Mesenchymal stem cell (in vitro differentiated cells and primary cell): Measurements from ENCODE around the gene RBMS1.

Source experiments
- DNase-seq: peaks from one replicate; pipeline ENCODE4 v3.0.0-alpha.2; 2013
- H2AFZ ChIP-seq: one replicate; pipeline ENCODE4 v1.6.1; 2013; ENCODE audit warnings: low read depth, mild to moderate bottlenecking, control low read depth, inconsistent platforms, low read length, moderate library complexity
- H2AK5ac ChIP-seq: 2 replicates; pipeline ENCODE4 v1.6.1; 2013; ENCODE audit warnings: low read length, moderate library complexity, mild to moderate bottlenecking, inconsistent platforms; ENCODE audit not compliant: severe bottlenecking
- H2BK120ac ChIP-seq: one replicate; pipeline ENCODE4 v1.6.1; 2013; ENCODE audit warnings: low read depth, mild to moderate bottlenecking, inconsistent platforms, low read length, moderate library complexity
- H2BK12ac ChIP-seq, 2 experiments: one replicate each; pipeline ENCODE4 v1.6.1; 2013; ENCODE audit warnings: inconsistent platforms in 2 of 2, low read length in 2 of 2, mild to moderate bottlenecking in 2 of 2, moderate library complexity in 2 of 2, control low read depth in 1 of 2
- H2BK15ac ChIP-seq: one replicate; pipeline ENCODE4 v1.6.1; 2013; ENCODE audit warnings: mild to moderate bottlenecking, low read depth, inconsistent platforms; ENCODE audit not compliant: poor library complexity, severe bottlenecking
- H2BK5ac ChIP-seq: 2 replicates; pipeline ENCODE4 v1.6.1; 2013; ENCODE audit warnings: low read depth, mild to moderate bottlenecking, low read length, control low read depth, inconsistent platforms; ENCODE audit not compliant: poor library complexity, severe bottlenecking
- H3K14ac ChIP-seq, 2 experiments: one replicate each; pipeline ENCODE4 v1.6.1; 2013; ENCODE audit warnings: inconsistent platforms in 2 of 2, low read length in 2 of 2, control low read depth in 1 of 2, mild to moderate bottlenecking in 1 of 2, moderate library complexity in 1 of 2
- H3K18ac ChIP-seq, 2 experiments: one replicate each; pipeline ENCODE4 v1.6.1; 2013; ENCODE audit warnings: inconsistent platforms in 2 of 2, low read length in 2 of 2, control low read depth in 1 of 2, low read depth in 1 of 2, mild to moderate bottlenecking in 1 of 2
- H3K23ac ChIP-seq, 2 experiments: one replicate each; pipeline ENCODE4 v1.6.1; 2013; ENCODE audit warnings: inconsistent platforms in 2 of 2, low read length in 2 of 2, mild to moderate bottlenecking in 2 of 2, moderate library complexity in 2 of 2, control low read depth in 1 of 2
- H3K27ac ChIP-seq: 2 replicates; pipeline ENCODE4 v1.5.1; 2013; ENCODE audit warnings: mild to moderate bottlenecking, moderate library complexity, low read length, control low read depth, inconsistent platforms; ENCODE audit not compliant: poor library complexity, severe bottlenecking
- H3K27me3 ChIP-seq, 2 experiments: 2 replicates each; pipeline versions ENCODE4 v1.6.1 to v1.7.0; 2013; ENCODE audit warnings: low read length in 2 of 2, mild to moderate bottlenecking in 2 of 2, moderate library complexity in 2 of 2, control low read depth in 1 of 2, inconsistent platforms in 1 of 2; ENCODE audit not compliant: control insufficient read depth in 1 of 2, insufficient read depth in 1 of 2
- H3K36me3 ChIP-seq, 2 experiments: 2 replicates each; pipeline versions ENCODE4 v1.6.1 to v1.7.0; 2013; ENCODE audit warnings: low read length in 2 of 2, control low read depth in 1 of 2, inconsistent platforms in 1 of 2, low read depth in 1 of 2, mild to moderate bottlenecking in 1 of 2; ENCODE audit not compliant: insufficient read depth in 2 of 2, control insufficient read depth in 1 of 2
- H3K4ac ChIP-seq, 2 experiments: one replicate each; pipeline ENCODE4 v1.6.1; 2013; ENCODE audit warnings: inconsistent platforms in 2 of 2, low read length in 2 of 2, mild to moderate bottlenecking in 2 of 2, moderate library complexity in 2 of 2, control low read depth in 1 of 2, low read depth in 1 of 2
- H3K4me1 ChIP-seq: 2 replicates; pipeline ENCODE4 v1.6.1; 2013; ENCODE audit warnings: low read depth, low read length, control low read depth; ENCODE audit not compliant: control insufficient read depth, insufficient read depth
- H3K4me2 ChIP-seq: 2 replicates; pipeline ENCODE4 v1.6.1; 2013; ENCODE audit warnings: low read length, mild to moderate bottlenecking, inconsistent platforms; ENCODE audit not compliant: poor library complexity, severe bottlenecking
- H3K4me3 ChIP-seq, 2 experiments: 2 replicates each; pipeline versions ENCODE4 v1.5.1 to v1.7.0; 2013; ENCODE audit warnings: low read length in 2 of 2, mild to moderate bottlenecking in 2 of 2, control low read depth in 1 of 2, low read depth in 1 of 2; ENCODE audit not compliant: insufficient read depth in 1 of 2
- H3K79me1 ChIP-seq: replicated peaks from 2 replicates; pipeline ENCODE4 v1.6.1; 2013; ENCODE audit warnings: mild to moderate bottlenecking, control low read depth, low read length, inconsistent platforms; ENCODE audit not compliant: poor library complexity, severe bottlenecking
- H3K9ac ChIP-seq: 2 replicates; pipeline ENCODE4 v1.7.0; 2013; ENCODE audit warnings: mild to moderate bottlenecking, low read length, moderate library complexity
- H3K9me3 ChIP-seq: 2 replicates; pipeline ENCODE4 v1.7.0; 2013; ENCODE audit warnings: mild to moderate bottlenecking, low read length; ENCODE audit not compliant: control insufficient read depth
- H4K8ac ChIP-seq: one replicate; pipeline ENCODE4 v1.6.1; 2013; ENCODE audit warnings: inconsistent platforms, mild to moderate bottlenecking, low read length, moderate library complexity
- H4K91ac ChIP-seq: one replicate; pipeline ENCODE4 v1.6.1; 2013; ENCODE audit warnings: mild to moderate bottlenecking, low read length, inconsistent platforms
- WGBS: methylation state at CpG from one replicate; pipeline ENCODE4 v1.1.7; 2013; ENCODE audit warnings: mixed read lengths; 5-methylcytosine and 5-hydroxymethylcytosine counted together

Gene RBMS1

GRCh38 chr2:160418853-160419252, 74.8 kb downstream of the RBMS1 start:
- no CpG with 5 or more reads among the region's 1 CpG for WGBS
- Histone ChIP-seq H2AFZ (no peak overlapping the region), H3K23ac (no peak overlapping the region), H2BK5ac (no peak overlapping the region), H3K4ac (no peak overlapping the region), H3K27me3 (no peaks in the 10 kb centered on the region), H3K9ac (peak overlapping the region; percentile 88), H2AK5ac (no peak overlapping the region), H3K4me2 (no peak overlapping the region), H3K4me3 (no peak overlapping the region), H2BK12ac (no peak overlapping the region), H3K79me1 (peaks cover 13% of the 10 kb centered on the region), H3K14ac (no peak overlapping the region), H2BK15ac (no peak overlapping the region), H3K9me3 (no peaks in the 10 kb centered on the region), H3K27ac (no peak overlapping the region), H3K4me1 (no peaks in the 10 kb centered on the region), H4K8ac (no peak overlapping the region), H3K18ac (no peak overlapping the region), H2BK120ac (no peak overlapping the region), H4K91ac (no peak overlapping the region), H3K36me3 (peaks cover 0 to 10% of the 10 kb centered on the region in 2 experiments)
- no peak for DNase-seq

DNA sequence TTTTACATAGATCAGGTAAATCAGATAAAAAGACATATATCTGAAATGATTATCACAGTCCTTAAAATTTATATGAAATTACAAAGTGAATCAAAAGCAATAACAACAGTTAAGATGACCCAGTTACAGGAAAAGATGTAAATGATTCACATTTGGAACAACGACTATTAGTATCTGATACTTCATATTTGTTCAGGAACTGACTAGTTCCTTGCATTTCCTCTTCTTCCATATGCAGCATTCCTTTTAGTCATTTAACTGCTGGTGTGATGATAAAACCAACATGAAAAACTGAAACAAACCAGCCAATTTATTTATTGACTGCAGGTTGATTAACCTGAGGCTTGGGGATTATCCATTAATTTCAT, 75.2 kb downstream of the RBMS1 start:
- peaks cover 10% of the 10 kb centered on the region for H3K79me1 ChIP-seq
- no peak overlapping the region for H2BK5ac ChIP-seq
- no peak overlapping the region for H2AK5ac ChIP-seq
- peak overlapping the region; percentile 74 for H3K27ac ChIP-seq
- H2BK15ac ChIP-seq, result no peak overlapping the region
- no peak overlapping the region for H2BK12ac ChIP-seq
- no peak overlapping the region for H3K4me2 ChIP-seq
- no peak overlapping the region for H2BK120ac ChIP-seq
- H3K4me3 ChIP-seq, result peak overlapping the region in 1 of 2 experiments; percentile 56
- no peak for DNase-seq
- H3K36me3 ChIP-seq, result peaks cover 0 to 10% of the 10 kb centered on the region in 2 experiments
- H4K91ac ChIP-seq, result no peak overlapping the region
- no peak overlapping the region for H3K23ac ChIP-seq
- H3K4me1 ChIP-seq, result no peaks in the 10 kb centered on the region
- peak overlapping the region; percentile 88 for H3K9ac ChIP-seq
- no peak overlapping the region for H3K4ac ChIP-seq
- H3K27me3 ChIP-seq, result no peaks in the 10 kb centered on the region
- no peak overlapping the region for H3K18ac ChIP-seq
- no peak overlapping the region for H2AFZ ChIP-seq
- WGBS, result no CpG with 5 or more reads among the region's 1 CpG
- no peaks in the 10 kb centered on the region for H3K9me3 ChIP-seq
- H4K8ac ChIP-seq, result no peak overlapping the region
- H3K14ac ChIP-seq, result no peak overlapping the region

- Histone ChIP-seq H3K18ac (no peak overlapping the region), H2BK15ac (no peak overlapping the region), H3K27ac (peak overlapping the region; percentile 74), H3K4me3 (peak overlapping the region in 1 of 2 experiments; percentile 56), H2AFZ (no peak overlapping the region), H3K4me2 (no peak overlapping the region), H4K8ac (no peak overlapping the region), H4K91ac (no peak overlapping the region), H3K23ac (no peak overlapping the region), H2AK5ac (no peak overlapping the region), H3K14ac (no peak overlapping the region), H2BK12ac (peak overlapping the region in 1 of 2 experiments; percentile 24), H3K27me3 (no peaks in the 10 kb centered on the region), H3K4ac (peak overlapping the region in 1 of 2 experiments; percentile 75), H3K79me1 (peaks cover 8% of the 10 kb centered on the region), H2BK5ac (no peak overlapping the region), H2BK120ac (no peak overlapping the region), H3K36me3 (peaks cover 0 to 10% of the 10 kb centered on the region in 2 experiments), H3K9me3 (no peaks in the 10 kb centered on the region), H3K4me1 (no peaks in the 10 kb centered on the region), H3K9ac (peak overlapping the region; percentile 88)
- 22% methylated on average over 2 of the region's 6 CpGs for WGBS
- DNase-seq, result peak; percentile 96
These were observed 75.7 kb downstream of the RBMS1 start for GRCh38 chr2:160417745-160418397.

- Histone ChIP-seq H2AFZ (no peak overlapping the region), H3K14ac (no peak overlapping the region)
These were observed 77.6 kb downstream of the RBMS1 start for GRCh38 chr2:160415991-160416390.

More at GRCh38 chr2:160415991-160416390, 77.6 kb downstream of the RBMS1 start:
- Histone ChIP-seq H2BK12ac (no peak overlapping the region), H3K9me3 (no peaks in the 10 kb centered on the region), H3K9ac (peak overlapping the region; percentile 88), H3K4me3 (no peak overlapping the region), H3K36me3 (peaks cover 0 to 7% of the 10 kb centered on the region in 2 experiments), H3K27ac (no peak overlapping the region), H3K79me1 (peaks cover 7% of the 10 kb centered on the region), H3K27me3 (no peaks in the 10 kb centered on the region), H3K4me1 (peaks cover 3% of the 10 kb centered on the region), H3K4ac (no peak overlapping the region), H3K4me2 (no peak overlapping the region), H4K91ac (no peak overlapping the region), H2AK5ac (no peak overlapping the region), H2BK5ac (no peak overlapping the region), H3K18ac (no peak overlapping the region), H4K8ac (no peak overlapping the region), H2BK15ac (no peak overlapping the region), H3K23ac (no peak overlapping the region), H2BK120ac (no peak overlapping the region)
- DNase-seq, result peak; percentile 81
- 56% methylated on average over 2 of the region's 2 CpGs for WGBS
